SK-N-SH (cell line): ENCODE data around the gene CLSTN2. TPM values are rescaled to one million over a fixed set of nuclear protein-coding genes. Genes with fewer than 3 reads are reported as not detected.

Source experiments
- CTCF ChIA-PET: fragments of 300-600, 350-600 bp; formaldehyde crosslinking; extraction: SDS; loops from one replicate; lab custom pipeline; 2021; lab: Yijun Ruan, JAX
- POLR2A ChIA-PET: fragments of 350-600 bp; sonication (Branson Sonifier 250); formaldehyde crosslinking; extraction: SDS; loops from one replicate; lab custom pipeline; 2020; ENCODE audit warnings: antibody characterized with exemption, inconsistent platforms; lab: Yijun Ruan, JAX
- DNase-seq: peaks from one replicate; pipeline ENCODE4 v3.0.0; 2012
- H2AFZ ChIP-seq: fragments of 200-600 bp; sonication (generic); 2 replicates; pipeline ENCODE4 v1.8.1; 2016; ENCODE audit warnings: antibody characterized with exemption, mild to moderate bottlenecking, low read depth
- H3F3A ChIP-seq: fragments of 200-600 bp; sonication (generic); replicated peaks from 2 replicates; pipeline ENCODE3; 2016; ENCODE audit warnings: antibody characterized with exemption, mild to moderate bottlenecking; ENCODE audit not compliant: insufficient read depth
- H3K27ac ChIP-seq, 2 experiments: fragments of 200-500 bp in 1 of 2; fragments of 200-600 bp in 1 of 2; sonication (Bioruptor generic) in 1 of 2; sonication (generic), shearing (Covaris generic) in 1 of 2; 2 replicates each; pipeline versions ENCODE4 v1.5.1 to v1.6.1; 2014 to 2016; ENCODE audit warnings: low read depth in 2 of 2, inconsistent platforms in 1 of 2, low read length in 1 of 2, mild to moderate bottlenecking in 1 of 2, mixed read lengths in 1 of 2
- H3K27me3 ChIP-seq: fragments of 200-600 bp; sonication (generic), shearing (Covaris generic); 2 replicates; pipeline ENCODE4 v1.6.1; 2016; ENCODE audit warnings: mixed run types; ENCODE audit not compliant: insufficient read depth
- H3K36me3 ChIP-seq, 2 experiments: fragments of 200-500 bp in 1 of 2; fragments of 200-600 bp in 1 of 2; sonication (Bioruptor generic) in 1 of 2; sonication (generic) in 1 of 2; replicated peaks in 1 of 2; 2 replicates each; pipeline versions ENCODE3 to v1.5.1; 2014 to 2016; ENCODE audit warnings: low read length in 1 of 2, mild to moderate bottlenecking in 1 of 2; ENCODE audit not compliant: insufficient read depth in 2 of 2, control insufficient read depth in 1 of 2
- H3K4me1 ChIP-seq, 2 experiments: fragments of 200-500 bp in 1 of 2; fragments of 200-600 bp in 1 of 2; sonication (Bioruptor generic) in 1 of 2; sonication (generic), shearing (Covaris generic) in 1 of 2; 2 replicates each; pipeline versions ENCODE4 v1.5.1 to v1.6.1; 2014 to 2016; ENCODE audit warnings: low read depth in 1 of 2, low read length in 1 of 2, mixed run types in 1 of 2; ENCODE audit not compliant: insufficient read depth in 2 of 2, control insufficient read depth in 1 of 2
- H3K4me2 ChIP-seq: fragments of 200-600 bp; sonication (generic), shearing (Covaris generic); 2 replicates; pipeline ENCODE4 v1.6.1; 2017; ENCODE audit warnings: mixed run types
- H3K4me3 ChIP-seq, 2 experiments: fragments of 200-500 bp in 1 of 2; fragments of 200-600 bp in 1 of 2; sonication (Bioruptor generic) in 1 of 2; sonication (generic), shearing (Covaris generic) in 1 of 2; 2 replicates each; pipeline versions ENCODE4 v1.5.1 to v1.8.1; 2014 to 2016; ENCODE audit warnings: low read depth in 2 of 2, inconsistent platforms in 1 of 2, low read length in 1 of 2, mild to moderate bottlenecking in 1 of 2, mixed read lengths in 1 of 2, moderate library complexity in 1 of 2
- H3K79me2 ChIP-seq: fragments of 200-600 bp; sonication (generic); 2 replicates; pipeline ENCODE4 v1.8.1; 2017; ENCODE audit warnings: mild to moderate bottlenecking; ENCODE audit not compliant: insufficient read depth
- H3K9ac ChIP-seq: fragments of 200-600 bp; sonication (generic); 2 replicates; pipeline ENCODE4 v1.6.1; 2017; ENCODE audit warnings: mixed run types
- H3K9me2 ChIP-seq: fragments of 200-600 bp; sonication (generic); 2 replicates; pipeline ENCODE4 v1.6.1; 2017; ENCODE audit warnings: mixed run types
- H3K9me3 ChIP-seq: fragments of 200-600 bp; sonication (generic); 2 replicates; pipeline ENCODE4 v1.6.1; 2017; ENCODE audit warnings: mixed run types, mild to moderate bottlenecking, moderate library complexity
- H4K20me1 ChIP-seq: fragments of 200-600 bp; sonication (generic); 2 replicates; pipeline ENCODE4 v1.6.1; 2017; ENCODE audit warnings: mild to moderate bottlenecking, mixed run types; ENCODE audit not compliant: insufficient read depth
- ELF1 ChIP-seq: IDR thresholded peaks from 2 replicates; pipeline ENCODE4 v1.4.0; 2012
- FOSL2 ChIP-seq: IDR thresholded peaks from 2 replicates; pipeline ENCODE4 v1.4.0; 2012; ENCODE audit warnings: low read depth, mild to moderate bottlenecking, moderate library complexity, borderline replicate concordance
- JUND ChIP-seq: IDR thresholded peaks from 2 replicates; pipeline ENCODE4 v1.4.0; 2012
- MXI1 ChIP-seq: IDR thresholded peaks from 2 replicates; pipeline ENCODE4 v1.6.1; 2012; ENCODE audit warnings: mild to moderate bottlenecking, low read depth, low read length, improper control_type of control experiment
- NFIC ChIP-seq: IDR thresholded peaks from 2 replicates; pipeline ENCODE4 v1.4.0; 2012; ENCODE audit warnings: borderline replicate concordance
- RXRA ChIP-seq: IDR thresholded peaks from 2 replicates; pipeline ENCODE4 v1.4.0; 2012; ENCODE audit warnings: low read depth, mild to moderate bottlenecking, borderline replicate concordance
- USF1 ChIP-seq: IDR thresholded peaks from 2 replicates; pipeline ENCODE4 v1.4.0; 2012; ENCODE audit warnings: low read depth, borderline replicate concordance
- ZBTB33 ChIP-seq: IDR thresholded peaks from 2 replicates; pipeline ENCODE4 v1.4.0; 2012; ENCODE audit warnings: low read depth, borderline replicate concordance
- WGBS: methylation state at CpG from one replicate; pipeline ENCODE4 v1.1.6; 2017; ENCODE audit warnings: low lambda C conversion rate; 5-methylcytosine and 5-hydroxymethylcytosine counted together
- polyA plus RNA-seq, 3 experiments: library from polyadenylated mRNA; depleted of rRNA; stranded (reverse); fragments of >200 nt; gene quantifications; 2 replicates each; pipeline ENCODE4 v1.2.3, GENCODE V29; 2012

The CLSTN2 gene
- polyA plus RNA-seq, 1 of the 3 experiments (the other 2 are of a cell fraction): 0.02 TPM

DNA sequence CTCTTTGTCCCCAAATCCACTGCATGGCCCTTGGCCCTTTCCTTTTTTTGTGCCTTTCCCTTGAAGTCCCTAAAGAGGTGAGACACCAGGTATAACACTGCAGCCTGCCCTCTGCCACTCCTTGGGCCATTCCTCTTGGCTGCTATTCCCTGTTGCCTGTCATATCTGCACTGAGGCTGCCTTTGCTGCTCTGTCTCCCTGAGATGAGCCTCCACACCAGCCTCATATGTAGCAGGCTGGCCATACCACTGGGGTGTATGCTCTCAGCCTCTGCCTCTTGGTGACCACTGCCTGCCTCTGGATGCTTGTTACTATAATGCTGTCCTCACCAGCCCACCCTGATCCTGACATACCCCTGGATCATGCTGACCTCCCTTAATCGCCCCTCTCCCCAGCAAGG lies 252.0 kb downstream of the CLSTN2 start:
- WGBS: 40% methylated on average over 1 of the region's 1 CpG
- DNase-seq: no peak
- POLR2A ChIA-PET: interaction anchor here (0.9 kb wide), 1 partner anchor 19 kb away, joined by 5 read pairs; no protein-coding TSS in a partner anchor
- H3K9me3 ChIP-seq: no peaks in the 10 kb centered on the region
- peak overlapping the region in 1 of 2 experiments; percentile 31; a peak in 1 of 4 replicates for H3K27ac ChIP-seq
- no peak overlapping the region for H3K4me2 ChIP-seq
- no peaks in the 10 kb centered on the region for H3K9me2 ChIP-seq
- no peaks in the 10 kb centered on the region for H3K36me3 ChIP-seq
- CTCF ChIA-PET: interaction anchor here (1.0 to 1.1 kb wide), 3 partner anchors 17 to 39 kb away, joined by 3 to 4 read pairs (median 4); no protein-coding TSS in a partner anchor
- H3K4me1 ChIP-seq: peaks cover 0 to 40% of the 10 kb centered on the region in 2 experiments; a peak in 2 of 4 replicates
- H3K9ac ChIP-seq: no peak overlapping the region
- no peak for TF ChIP-seq JUND
- no peak for TF ChIP-seq FOSL2
- no peak for TF ChIP-seq ZBTB33
- no peak for TF ChIP-seq ELF1
- no peaks in the 10 kb centered on the region for H3K27me3 ChIP-seq
- no peaks in the 10 kb centered on the region for H4K20me1 ChIP-seq
- no peak overlapping the region for H3K4me3 ChIP-seq
- no peaks in the 10 kb centered on the region for H3K79me2 ChIP-seq
- H3F3A ChIP-seq: no peaks in the 10 kb centered on the region
- H2AFZ ChIP-seq: no peak overlapping the region

GRCh38 chr3:140187656-140188221 lies 252.8 kb downstream of the CLSTN2 start:
- no peaks in the 10 kb centered on the region for H3K36me3 ChIP-seq
- CTCF ChIA-PET: interaction anchor here (1.0 kb wide), 2 partner anchors 16 to 19 kb away, joined by 4 read pairs; no protein-coding TSS in a partner anchor
- no peak overlapping the region for H3K4me2 ChIP-seq
- no peak overlapping the region for H3K9ac ChIP-seq
- WGBS: 30% methylated on average over 2 of the region's 2 CpGs
- no peak overlapping the region for H3K4me3 ChIP-seq
- no peak overlapping the region for H3K27ac ChIP-seq
- POLR2A ChIA-PET: no interaction called here
- H3K79me2 ChIP-seq: no peaks in the 10 kb centered on the region
- no peak overlapping the region for H2AFZ ChIP-seq
- H3K4me1 ChIP-seq: peaks cover 0 to 39% of the 10 kb centered on the region in 2 experiments; a peak in 2 of 4 replicates
- H3F3A ChIP-seq: no peaks in the 10 kb centered on the region
- no peaks in the 10 kb centered on the region for H3K9me2 ChIP-seq
- no peaks in the 10 kb centered on the region for H3K27me3 ChIP-seq
- no peaks in the 10 kb centered on the region for H4K20me1 ChIP-seq
- no peak for DNase-seq
- no peak for TF ChIP-seq NFIC
- no peak for TF ChIP-seq RXRA
- TF ChIP-seq USF1: no peak
- TF ChIP-seq, all 33 proteins: peak for 0
- H3K9me3 ChIP-seq: no peaks in the 10 kb centered on the region

DNA sequence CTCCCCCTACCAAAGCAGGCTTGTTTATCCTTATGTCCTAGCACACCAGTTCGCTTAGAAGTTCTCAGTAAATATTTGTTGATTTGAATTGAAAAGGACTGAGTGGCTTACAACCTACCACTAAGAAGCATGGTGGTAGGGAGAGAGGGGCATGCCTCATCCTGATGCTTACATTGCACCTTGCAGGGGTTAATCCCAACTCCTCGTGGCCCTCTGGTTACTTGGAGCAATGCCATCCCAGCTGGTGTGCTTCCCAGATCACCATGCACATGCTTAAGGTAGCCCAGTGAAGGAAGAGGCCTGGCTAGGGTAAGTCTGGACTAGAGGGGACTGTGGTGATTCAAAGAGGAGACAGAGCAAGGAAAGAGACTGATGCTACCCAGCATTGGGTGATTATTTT lies 253.3 kb downstream of the CLSTN2 start:
- Histone ChIP-seq H3F3A (no peaks in the 10 kb centered on the region), H3K4me1 (peaks cover 0 to 35% of the 10 kb centered on the region in 2 experiments; a peak in 2 of 4 replicates), H3K79me2 (no peaks in the 10 kb centered on the region), H2AFZ (no peak overlapping the region), H3K9me2 (no peaks in the 10 kb centered on the region), H3K36me3 (no peaks in the 10 kb centered on the region), H3K4me2 (no peak overlapping the region), H3K9me3 (no peaks in the 10 kb centered on the region), H3K9ac (no peak overlapping the region), H3K27ac (no peak overlapping the region), H3K4me3 (no peak overlapping the region), H4K20me1 (no peaks in the 10 kb centered on the region), H3K27me3 (no peaks in the 10 kb centered on the region)
- ChIA-PET CTCF (interaction anchor here (1.7 kb wide), 1 partner anchor 8 kb away, joined by 3 read pairs; no protein-coding TSS in a partner anchor), POLR2A (no interaction called here)
- 13% methylated on average over 2 of the region's 2 CpGs for WGBS
- no peak for DNase-seq
- TF ChIP-seq USF1 (no peak), MXI1 (0 out of 2 replicates have a peak, but pooled peaks have one; percentile 19)
- TF ChIP-seq, all 33 proteins: peak for 1
